ENCODE measurements around the gene ACSM2B. TPM values are rescaled to one million over a fixed set of nuclear protein-coding genes. Genes with fewer than 3 reads are reported as not detected.
"Not testable (repeated sequence)": the region's sequence is repeated elsewhere in the genome, so short reads cannot be mapped to it uniquely, and the experiment has no call there.

Gene ACSM2B
- total and polyA plus RNA-seq, 2 of the 4 experiments (the other 2 are of a cell fraction) = not detected

- intact Hi-C loops (cut with micrococcal nuclease); H3K18ac ChIP-seq (ENCODE audit: low read depth, low read length): not testable (repeated sequence)
- WGBS, 2 experiments (ENCODE audit: extremely low coverage in 2 of 2, insufficient read length in 1 of 2) = no CpG with 5 or more reads among the region's 5 CpGs
Observed at GRCh38 chr16:20540603-20541316, 35.4 kb downstream of the ACSM2B start.

More at GRCh38 chr16:20540603-20541316, 35.4 kb downstream of the ACSM2B start:
- H2BK120ac ChIP-seq (ENCODE audit: low read depth, low read length); H3K23ac ChIP-seq (ENCODE audit: low read depth, low read length); H3K4me2 ChIP-seq (ENCODE audit: low read depth, low read length); H3K36me3 ChIP-seq (ENCODE audit: control insufficient read depth, insufficient read depth, low read length); in situ Hi-C loops (cut with MboI; ENCODE audit: low sequenced_read_pairs); H3K27ac ChIP-seq (ENCODE audit: insufficient read depth, low read length); H2BK20ac ChIP-seq (ENCODE audit: low read depth, low read length); H3K9ac ChIP-seq (ENCODE audit: low read depth, low read length); H3K56ac ChIP-seq (ENCODE audit: extremely low read depth, insufficient read depth, low read length); H2BK15ac ChIP-seq (ENCODE audit: low read depth, low read length); H3K4ac ChIP-seq (ENCODE audit: low read depth, low read length); H2AFZ ChIP-seq (replicated peaks; ENCODE audit: low read length, poor library complexity); H3K9me1 ChIP-seq (ENCODE audit: insufficient read depth, low read length); H3K79me1 ChIP-seq (ENCODE audit: low read depth in 1 of 2, low read length in 2 of 2); POLR2A ChIA-PET (ENCODE audit: unreplicated experiment); DNase-seq; H4K8ac ChIP-seq (ENCODE audit: low read depth in 2 of 2, low read length in 2 of 2); H3K27me3 ChIP-seq (ENCODE audit: control insufficient read depth, insufficient read depth, low read length); H3K4me3 ChIP-seq (ENCODE audit: insufficient read depth, low read depth, low read length); H3K14ac ChIP-seq (replicated peaks; ENCODE audit: low read depth, low read length); ATAC-seq (ENCODE audit: low read depth); CTCF ChIA-PET; H4K20me1 ChIP-seq (ENCODE audit: insufficient read depth, low read length); BruUV-seq (replicated peaks); H2BK5ac ChIP-seq (ENCODE audit: low read depth, low read length, poor library complexity, severe bottlenecking); H4K5ac ChIP-seq (ENCODE audit: low read depth, low read length); H2AK9ac ChIP-seq (replicated peaks; ENCODE audit: low read depth, low read length, poor library complexity); H3K4me1 ChIP-seq (ENCODE audit: control insufficient read depth, insufficient read depth, low read length); H3K9me3 ChIP-seq (ENCODE audit: control insufficient read depth, insufficient read depth, low read length); H2AK5ac ChIP-seq (ENCODE audit: low read depth, low read length); H4K91ac ChIP-seq (ENCODE audit: insufficient read depth, low read depth, low read length); dilution Hi-C loops (cut with HindIII; ENCODE audit: low sequenced_read_pairs, unreplicated experiment): not testable (repeated sequence)
